PC-3 (cell line): ENCODE measurements around the gene NSUN3. TPM values are rescaled to one million over a fixed set of nuclear protein-coding genes. Genes with fewer than 3 reads are reported as not detected.
"Not testable (repeated sequence)": the region's sequence is repeated elsewhere in the genome, so short reads cannot be mapped to it uniquely, and the experiment has no call there.

Experiments
- ATAC-seq: fragments of 200-7000 bp; cut with Tn5 transposase; 2 replicates; pipeline ENCODE4 v1.9.1; 2020; ENCODE audit warnings: mild to moderate bottlenecking, moderate library complexity
- BruUV-seq: library from RNA; stranded (reverse); fragments of 400-500 nt; replicated peaks from 2 replicates; lab custom pipeline; 2021; lab: Mats Ljungman, UMichigan
- CTCF ChIA-PET: fragments of 300-600 bp; sonication (Branson Sonifier 250); formaldehyde crosslinking; loops from one replicate; lab custom pipeline; 2022; ENCODE audit warnings: antibody characterized with exemption; lab: Charles Lee
- POLR2A ChIA-PET: fragments of 300-600 bp; sonication (Branson Sonifier 250); formaldehyde crosslinking; loops from one replicate; lab custom pipeline; 2022; ENCODE audit warnings: antibody characterized with exemption; ENCODE audit not compliant: unreplicated experiment; lab: Charles Lee
- DNase-seq: peaks from one replicate; pipeline ENCODE4 v3.0.0-alpha.2; 2015
- H2AFZ ChIP-seq: fragments of 300-600 bp; sonication (generic); 2 replicates; pipeline ENCODE4 v1.6.0; 2016; ENCODE audit warnings: antibody characterized with exemption, low read length
- H3F3A ChIP-seq: fragments of 300-600 bp; sonication (generic); one replicate; pipeline ENCODE4 v1.6.0; 2017; ENCODE audit warnings: antibody characterized with exemption, low read length, control low read depth, mild to moderate bottlenecking; ENCODE audit not compliant: unreplicated experiment
- H3K27ac ChIP-seq: fragments of 300-600 bp; sonication (generic); 2 replicates; pipeline ENCODE4 v1.5.1; 2016; ENCODE audit warnings: mild to moderate bottlenecking, low read length
- H3K27me3 ChIP-seq: fragments of 300-600 bp; sonication (generic); 2 replicates; pipeline ENCODE4 v1.6.1; 2016; ENCODE audit warnings: low read length, mixed read lengths
- H3K36me3 ChIP-seq: fragments of 300-600 bp; sonication (generic); 2 replicates; pipeline ENCODE4 v1.6.1; 2016; ENCODE audit warnings: low read depth, mixed run types, low read length, mixed read lengths
- H3K4me1 ChIP-seq: fragments of 300-600 bp; sonication (generic); 2 replicates; pipeline ENCODE4 v1.5.1; 2016; ENCODE audit warnings: low read length; ENCODE audit not compliant: insufficient read depth
- H3K4me2 ChIP-seq: fragments of 300-600 bp; sonication (generic); 2 replicates; pipeline ENCODE4 v1.6.0; 2016; ENCODE audit warnings: low read length
- H3K4me3 ChIP-seq: fragments of 300-600 bp; sonication (generic); 2 replicates; pipeline ENCODE4 v1.5.1; 2016; ENCODE audit warnings: mild to moderate bottlenecking, low read length, mixed read lengths
- H3K79me2 ChIP-seq: fragments of 300-600 bp; sonication (generic); 2 replicates; pipeline ENCODE4 v1.6.1; 2017; ENCODE audit warnings: low read length, mixed read lengths
- H3K9ac ChIP-seq: fragments of 300-600 bp; sonication (generic); 2 replicates; pipeline ENCODE4 v1.6.0; 2016; ENCODE audit warnings: mild to moderate bottlenecking, low read length
- H3K9me2 ChIP-seq: fragments of 300-600 bp; sonication (generic); replicated peaks from 2 replicates; pipeline ENCODE4 v1.6.1; 2016; ENCODE audit warnings: mixed run types, low read length, mixed read lengths
- H3K9me3 ChIP-seq: fragments of 300-600 bp; sonication (generic); 2 replicates; pipeline ENCODE4 v1.6.1; 2016; ENCODE audit warnings: low read length, mixed read lengths
- H4K20me1 ChIP-seq: fragments of 300-600 bp; sonication (generic); 2 replicates; pipeline ENCODE4 v1.6.1; 2016; ENCODE audit warnings: low read length, mixed read lengths
- EZH2 ChIP-seq: fragments of 300-600 bp; sonication (generic); IDR thresholded peaks from one replicate; pipeline ENCODE4 v1.6.1; 2017; ENCODE audit warnings: antibody characterized with exemption, mild to moderate bottlenecking, low read length; ENCODE audit not compliant: unreplicated experiment
- EZH2phosphoT487 ChIP-seq: fragments of 300-600 bp; sonication (generic); IDR thresholded peaks from 2 replicates; pipeline ENCODE4 v1.6.1; 2018; ENCODE audit warnings: mild to moderate bottlenecking, antibody characterized with exemption, low read length, borderline replicate concordance
- intact Hi-C: fragments of 100-400 bp; cut with micrococcal nuclease; formaldehyde crosslinking; loops from 2 replicates; pipeline ENCODE4 v1.9.0; 2023
- total RNA-seq: library from RNA; depleted of rRNA; stranded (reverse); fragments of >200 nt; gene quantifications from 2 replicates; pipeline ENCODE4 v1.2.3, GENCODE V29; 2014
- TF ChIP-seq, protein P1 (sequence below): fragments of 300-600 bp; sonication (generic); conservative IDR thresholded peaks from 2 replicates; pipeline ENCODE4 v1.5.1; 2017; ENCODE audit warnings: antibody characterized with exemption, low read depth, mild to moderate bottlenecking, low read length

NSUN3 gene
- total RNA-seq, 1 experiment from 2014 or later, result 4.4 TPM

DNA sequence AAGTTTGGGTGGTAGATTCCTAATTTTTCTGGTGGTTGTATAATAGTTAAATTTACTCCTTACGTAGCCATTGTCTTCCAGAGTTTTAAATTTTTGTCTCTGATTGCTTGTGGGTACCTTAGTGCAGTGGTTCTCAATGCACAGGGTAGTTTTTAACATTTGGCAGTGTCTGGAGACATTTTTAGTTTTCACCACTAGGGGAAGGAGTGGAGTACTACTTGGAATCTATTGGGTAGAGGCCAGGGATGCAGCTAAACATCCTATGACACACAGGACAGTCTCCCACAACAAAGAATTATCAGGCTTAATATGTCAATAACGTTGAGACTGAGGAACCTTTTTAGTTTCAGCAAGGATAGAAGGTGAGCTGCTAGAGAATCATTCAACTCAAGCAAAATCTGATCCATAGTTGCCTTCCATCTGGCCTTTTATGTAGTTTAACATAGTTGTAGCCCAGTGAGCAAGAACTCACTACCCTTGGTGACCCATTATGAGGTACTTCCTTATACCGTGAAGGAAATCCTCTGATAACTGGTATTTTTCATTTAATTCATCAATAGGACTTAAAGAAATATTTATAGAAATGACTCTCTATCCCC, 25.9 kb upstream of the NSUN3 start:
- no peaks in the 10 kb centered on the region for H3K9me3 ChIP-seq
- no peaks in the 10 kb centered on the region for H3K4me1 ChIP-seq
- H4K20me1 ChIP-seq, result 0 out of 2 replicates have a peak, but pooled peaks cover 7% of the 10 kb centered on the region
- no peak overlapping the region for H2AFZ ChIP-seq
- no peak overlapping the region for H3K9ac ChIP-seq
- no peak overlapping the region for H3K4me2 ChIP-seq
- TF ChIP-seq EZH2phosphoT487 (no peak), EZH2 (no peak)
- TF ChIP-seq, protein P1, sequence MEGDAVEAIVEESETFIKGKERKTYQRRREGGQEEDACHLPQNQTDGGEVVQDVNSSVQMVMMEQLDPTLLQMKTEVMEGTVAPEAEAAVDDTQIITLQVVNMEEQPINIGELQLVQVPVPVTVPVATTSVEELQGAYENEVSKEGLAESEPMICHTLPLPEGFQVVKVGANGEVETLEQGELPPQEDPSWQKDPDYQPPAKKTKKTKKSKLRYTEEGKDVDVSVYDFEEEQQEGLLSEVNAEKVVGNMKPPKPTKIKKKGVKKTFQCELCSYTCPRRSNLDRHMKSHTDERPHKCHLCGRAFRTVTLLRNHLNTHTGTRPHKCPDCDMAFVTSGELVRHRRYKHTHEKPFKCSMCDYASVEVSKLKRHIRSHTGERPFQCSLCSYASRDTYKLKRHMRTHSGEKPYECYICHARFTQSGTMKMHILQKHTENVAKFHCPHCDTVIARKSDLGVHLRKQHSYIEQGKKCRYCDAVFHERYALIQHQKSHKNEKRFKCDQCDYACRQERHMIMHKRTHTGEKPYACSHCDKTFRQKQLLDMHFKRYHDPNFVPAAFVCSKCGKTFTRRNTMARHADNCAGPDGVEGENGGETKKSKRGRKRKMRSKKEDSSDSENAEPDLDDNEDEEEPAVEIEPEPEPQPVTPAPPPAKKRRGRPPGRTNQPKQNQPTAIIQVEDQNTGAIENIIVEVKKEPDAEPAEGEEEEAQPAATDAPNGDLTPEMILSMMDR, result peak; percentile 79
- no peaks in the 10 kb centered on the region for H3K27me3 ChIP-seq
- no TSS peak for BruUV-seq
- no peaks in the 10 kb centered on the region for H3K9me2 ChIP-seq
- H3K36me3 ChIP-seq, result no peaks in the 10 kb centered on the region
- intact Hi-C loops, result no loop called here
- ATAC-seq (peak; percentile 87), DNase-seq (peak; percentile 84)
- no peaks in the 10 kb centered on the region for H3K79me2 ChIP-seq
- no peak overlapping the region for H3K27ac ChIP-seq
- ChIA-PET CTCF (no interaction called here), POLR2A (no interaction called here)
- no peak overlapping the region for H3K4me3 ChIP-seq
- no peaks in the 10 kb centered on the region for H3F3A ChIP-seq

DNA sequence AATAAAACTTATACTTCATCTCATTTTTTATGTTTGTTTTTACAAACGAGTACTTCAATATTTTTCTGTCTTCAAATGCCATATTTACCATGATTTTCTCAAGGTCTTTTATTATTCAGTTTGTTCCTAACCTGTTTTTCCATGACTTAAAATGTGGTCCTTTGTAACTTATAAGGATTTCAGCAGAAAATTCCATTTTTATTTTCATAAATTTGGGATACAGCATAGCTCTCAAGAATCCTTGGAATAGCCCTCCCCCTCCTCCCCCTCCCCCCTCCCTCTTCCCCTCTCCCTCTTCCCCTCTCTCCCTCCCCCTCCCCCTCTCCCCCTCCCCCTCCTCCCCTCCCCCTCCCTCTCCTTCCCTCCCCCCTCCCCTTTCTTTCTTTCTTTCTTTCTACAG, 19.6 kb upstream of the NSUN3 start:
- no peaks in the 10 kb centered on the region for H3K27me3 ChIP-seq
- H3K36me3 ChIP-seq, result no peaks in the 10 kb centered on the region
- H3F3A ChIP-seq, result no peaks in the 10 kb centered on the region
- no peak overlapping the region for H3K9ac ChIP-seq
- H3K4me1 ChIP-seq, result no peaks in the 10 kb centered on the region
- ChIA-PET POLR2A (interaction anchor here (0.6 kb wide), 1 partner anchor 63 kb away, joined by 3 read pairs; no protein-coding TSS in a partner anchor), CTCF (no interaction called here)
- H4K20me1 ChIP-seq, result no peaks in the 10 kb centered on the region
- H3K9me2 ChIP-seq, result no peaks in the 10 kb centered on the region
- DNase-seq (no peak), ATAC-seq (no peak)
- H2AFZ ChIP-seq, result no peak overlapping the region
- H3K4me3 ChIP-seq, result no peak overlapping the region
- no peak overlapping the region for H3K27ac ChIP-seq
- H3K9me3 ChIP-seq, result no peaks in the 10 kb centered on the region
- intact Hi-C loops, result no loop called here
- no TSS peak for BruUV-seq
- H3K4me2 ChIP-seq, result no peak overlapping the region
- H3K79me2 ChIP-seq, result no peaks in the 10 kb centered on the region
- TF ChIP-seq EZH2phosphoT487, result no peak
- TF ChIP-seq, protein P1, result no peak
- TF ChIP-seq EZH2, result no peak

DNA sequence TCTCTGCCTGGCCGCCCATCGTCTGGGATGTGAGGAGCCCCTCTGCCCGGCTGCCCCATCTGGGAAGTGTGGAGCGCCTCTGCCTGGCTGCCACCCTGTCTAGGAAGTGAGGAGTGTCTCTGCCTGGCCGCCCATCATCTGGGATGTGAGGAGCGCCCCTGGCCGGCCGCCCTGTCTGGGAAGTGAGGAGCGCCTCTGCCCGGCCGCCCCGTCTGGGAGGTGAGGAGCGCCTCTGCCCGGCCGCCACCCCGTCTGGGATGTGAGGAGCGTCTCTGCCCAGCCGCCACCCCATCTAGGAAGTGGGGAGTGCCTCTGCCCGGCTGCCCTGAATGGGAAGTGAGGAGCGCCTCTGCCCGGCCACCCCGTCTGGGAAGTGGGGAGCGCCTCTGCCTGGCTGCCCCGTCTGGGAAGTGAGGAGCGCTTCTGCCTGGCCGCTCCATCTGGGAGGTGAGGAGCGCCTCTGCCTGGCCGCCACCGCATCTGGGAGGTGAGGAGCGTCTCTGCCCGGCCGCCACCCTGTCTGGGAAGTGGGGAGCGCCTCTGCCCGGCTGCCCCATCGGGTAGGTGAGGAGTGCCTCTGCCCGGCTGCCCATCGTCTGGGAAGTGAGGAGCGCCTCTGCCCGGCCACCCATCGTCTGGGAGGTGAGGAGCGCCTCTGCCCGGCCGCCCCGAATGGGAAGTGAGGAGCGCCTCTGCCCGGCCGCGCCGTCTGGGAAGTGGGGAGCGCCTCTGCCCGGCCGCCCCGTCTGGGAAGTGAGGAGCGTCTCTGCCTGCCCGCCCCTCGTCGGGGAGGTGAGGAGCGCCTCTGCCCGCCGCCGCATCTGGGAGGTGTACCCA, 18.5 kb upstream of the NSUN3 start:
- H3K27ac ChIP-seq, H3K4me2 ChIP-seq, H3K4me1 ChIP-seq, H3K27me3 ChIP-seq, H2AFZ ChIP-seq, ATAC-seq, H3K9me3 ChIP-seq, H3K79me2 ChIP-seq, H3K36me3 ChIP-seq, H3K9me2 ChIP-seq, H3K9ac ChIP-seq, intact Hi-C loops, BruUV-seq, H4K20me1 ChIP-seq, CTCF ChIA-PET, H3F3A ChIP-seq, H3K4me3 ChIP-seq, POLR2A ChIA-PET, DNase-seq: not testable (repeated sequence)
